SK-N-SH (cell line): ENCODE data around the gene SLC22A23. TPM values are rescaled to one million over a fixed set of nuclear protein-coding genes. Genes with fewer than 3 reads are reported as not detected.

Experiments
- CTCF ChIA-PET: fragments of 300-600, 350-600 bp; formaldehyde crosslinking; extraction: SDS; loops from one replicate; lab custom pipeline; 2021; lab: Yijun Ruan, JAX
- POLR2A ChIA-PET: fragments of 350-600 bp; sonication (Branson Sonifier 250); formaldehyde crosslinking; extraction: SDS; loops from one replicate; lab custom pipeline; 2020; ENCODE audit warnings: antibody characterized with exemption, inconsistent platforms; lab: Yijun Ruan, JAX
- DNase-seq: peaks from one replicate; pipeline ENCODE4 v3.0.0; 2012
- H2AFZ ChIP-seq: fragments of 200-600 bp; sonication (generic); 2 replicates; pipeline ENCODE4 v1.8.1; 2016; ENCODE audit warnings: antibody characterized with exemption, mild to moderate bottlenecking, low read depth
- H3F3A ChIP-seq: fragments of 200-600 bp; sonication (generic); replicated peaks from 2 replicates; pipeline ENCODE3; 2016; ENCODE audit warnings: antibody characterized with exemption, mild to moderate bottlenecking; ENCODE audit not compliant: insufficient read depth
- H3K27ac ChIP-seq, 2 experiments: fragments of 200-500 bp in 1 of 2; fragments of 200-600 bp in 1 of 2; sonication (Bioruptor generic) in 1 of 2; sonication (generic), shearing (Covaris generic) in 1 of 2; 2 replicates each; pipeline versions ENCODE4 v1.5.1 to v1.6.1; 2014 to 2016; ENCODE audit warnings: low read depth in 2 of 2, inconsistent platforms in 1 of 2, low read length in 1 of 2, mild to moderate bottlenecking in 1 of 2, mixed read lengths in 1 of 2
- H3K27me3 ChIP-seq: fragments of 200-600 bp; sonication (generic), shearing (Covaris generic); 2 replicates; pipeline ENCODE4 v1.6.1; 2016; ENCODE audit warnings: mixed run types; ENCODE audit not compliant: insufficient read depth
- H3K36me3 ChIP-seq, 2 experiments: fragments of 200-500 bp in 1 of 2; fragments of 200-600 bp in 1 of 2; sonication (Bioruptor generic) in 1 of 2; sonication (generic) in 1 of 2; replicated peaks in 1 of 2; 2 replicates each; pipeline versions ENCODE3 to v1.5.1; 2014 to 2016; ENCODE audit warnings: low read length in 1 of 2, mild to moderate bottlenecking in 1 of 2; ENCODE audit not compliant: insufficient read depth in 2 of 2, control insufficient read depth in 1 of 2
- H3K4me1 ChIP-seq, 2 experiments: fragments of 200-500 bp in 1 of 2; fragments of 200-600 bp in 1 of 2; sonication (Bioruptor generic) in 1 of 2; sonication (generic), shearing (Covaris generic) in 1 of 2; 2 replicates each; pipeline versions ENCODE4 v1.5.1 to v1.6.1; 2014 to 2016; ENCODE audit warnings: low read depth in 1 of 2, low read length in 1 of 2, mixed run types in 1 of 2; ENCODE audit not compliant: insufficient read depth in 2 of 2, control insufficient read depth in 1 of 2
- H3K4me2 ChIP-seq: fragments of 200-600 bp; sonication (generic), shearing (Covaris generic); 2 replicates; pipeline ENCODE4 v1.6.1; 2017; ENCODE audit warnings: mixed run types
- H3K4me3 ChIP-seq, 2 experiments: fragments of 200-500 bp in 1 of 2; fragments of 200-600 bp in 1 of 2; sonication (Bioruptor generic) in 1 of 2; sonication (generic), shearing (Covaris generic) in 1 of 2; 2 replicates each; pipeline versions ENCODE4 v1.5.1 to v1.8.1; 2014 to 2016; ENCODE audit warnings: low read depth in 2 of 2, inconsistent platforms in 1 of 2, low read length in 1 of 2, mild to moderate bottlenecking in 1 of 2, mixed read lengths in 1 of 2, moderate library complexity in 1 of 2
- H3K79me2 ChIP-seq: fragments of 200-600 bp; sonication (generic); 2 replicates; pipeline ENCODE4 v1.8.1; 2017; ENCODE audit warnings: mild to moderate bottlenecking; ENCODE audit not compliant: insufficient read depth
- H3K9ac ChIP-seq: fragments of 200-600 bp; sonication (generic); 2 replicates; pipeline ENCODE4 v1.6.1; 2017; ENCODE audit warnings: mixed run types
- H3K9me2 ChIP-seq: fragments of 200-600 bp; sonication (generic); 2 replicates; pipeline ENCODE4 v1.6.1; 2017; ENCODE audit warnings: mixed run types
- H3K9me3 ChIP-seq: fragments of 200-600 bp; sonication (generic); 2 replicates; pipeline ENCODE4 v1.6.1; 2017; ENCODE audit warnings: mixed run types, mild to moderate bottlenecking, moderate library complexity
- H4K20me1 ChIP-seq: fragments of 200-600 bp; sonication (generic); 2 replicates; pipeline ENCODE4 v1.6.1; 2017; ENCODE audit warnings: mild to moderate bottlenecking, mixed run types; ENCODE audit not compliant: insufficient read depth
- CTCF ChIP-seq: fragments of 200-600 bp; sonication (generic); IDR thresholded peaks from 2 replicates; pipeline ENCODE4 v1.6.1; 2017; ENCODE audit warnings: antibody characterized with exemption, mild to moderate bottlenecking, moderate library complexity
- ELF1 ChIP-seq: IDR thresholded peaks from 2 replicates; pipeline ENCODE4 v1.4.0; 2012
- NRF1 ChIP-seq: IDR thresholded peaks from 2 replicates; pipeline ENCODE4 v1.6.1; 2012; ENCODE audit warnings: low read depth, mild to moderate bottlenecking, low read length
- PBX3 ChIP-seq: IDR thresholded peaks from 2 replicates; pipeline ENCODE4; 2012
- POLR2AphosphoS5 ChIP-seq: IDR thresholded peaks from 2 replicates; pipeline ENCODE4 v1.6.1; 2012; ENCODE audit warnings: low read depth, low read length
- RFX5 ChIP-seq: IDR thresholded peaks from 2 replicates; pipeline ENCODE4 v1.6.1; 2012; ENCODE audit warnings: mild to moderate bottlenecking, improper control_type of control experiment, low read length
- RXRA ChIP-seq: IDR thresholded peaks from 2 replicates; pipeline ENCODE4 v1.4.0; 2012; ENCODE audit warnings: low read depth, mild to moderate bottlenecking, borderline replicate concordance
- WGBS: methylation state at CpG from one replicate; pipeline ENCODE4 v1.1.6; 2017; ENCODE audit warnings: low lambda C conversion rate; 5-methylcytosine and 5-hydroxymethylcytosine counted together
- polyA plus RNA-seq, 3 experiments: library from polyadenylated mRNA; depleted of rRNA; stranded (reverse); fragments of >200 nt; gene quantifications; 2 replicates each; pipeline ENCODE4 v1.2.3, GENCODE V29; 2012

SLC22A23 gene
- polyA plus RNA-seq, 1 of the 3 experiments (the other 2 are of a cell fraction), result not detected

- Histone ChIP-seq H3K4me2 (no peak overlapping the region), H3K9ac (no peak overlapping the region), H3K79me2 (no peaks in the 10 kb centered on the region), H3K27me3 (peaks cover 26% of the 10 kb centered on the region)
- no peak for TF ChIP-seq NRF1
- TF ChIP-seq RFX5, result no peak
- no peak for TF ChIP-seq POLR2AphosphoS5
- TF ChIP-seq RXRA, result no peak
- no peak for TF ChIP-seq ELF1
- TF ChIP-seq PBX3, result no peak
- TF ChIP-seq, all 33 proteins: peak for 0
- no peaks in the 10 kb centered on the region for H3K9me2 ChIP-seq
- no peaks in the 10 kb centered on the region for H3K36me3 ChIP-seq
- 41% methylated on average over 5 of the region's 6 CpGs for WGBS
- H3K4me3 ChIP-seq, result no peak overlapping the region
- H2AFZ ChIP-seq, result no peak overlapping the region
- POLR2A ChIA-PET, result no interaction called here
- DNase-seq, result no peak
- no peaks in the 10 kb centered on the region for H3F3A ChIP-seq
- no peaks in the 10 kb centered on the region for H4K20me1 ChIP-seq
- CTCF ChIA-PET, result no interaction called here
- H3K27ac ChIP-seq, result no peak overlapping the region
- peaks cover 0 to 3% of the 10 kb centered on the region in 2 experiments; a peak in 1 of 4 replicates for H3K4me1 ChIP-seq
- no peaks in the 10 kb centered on the region for H3K9me3 ChIP-seq
Observed at GRCh38 chr6:3372912-3373554, 83.8 kb downstream of the SLC22A23 start.

GRCh38 chr6:3372184-3372846 lies 84.5 kb downstream of the SLC22A23 start:
- Histone ChIP-seq H3K9me2 (no peaks in the 10 kb centered on the region), H3K4me2 (no peak overlapping the region), H3K27me3 (peaks cover 34% of the 10 kb centered on the region), H3K9ac (no peak overlapping the region), H4K20me1 (no peaks in the 10 kb centered on the region), H2AFZ (no peak overlapping the region), H3K9me3 (no peaks in the 10 kb centered on the region), H3K79me2 (no peaks in the 10 kb centered on the region), H3K36me3 (no peaks in the 10 kb centered on the region), H3K4me3 (no peak overlapping the region), H3F3A (no peaks in the 10 kb centered on the region), H3K27ac (no peak overlapping the region), H3K4me1 (peaks cover 0 to 3% of the 10 kb centered on the region in 2 experiments; a peak in 1 of 4 replicates)
- no peak for TF ChIP-seq NRF1
- peak; percentile 9; the same call in 1 of the 2 replicates for TF ChIP-seq CTCF
- TF ChIP-seq RXRA, result no peak
- 44% methylated on average over 12 of the region's 12 CpGs for WGBS
- no peak for DNase-seq
- ChIA-PET POLR2A (no interaction called here), CTCF (no interaction called here)
